Cerebellar cortex (tissue), 1 donor: ENCODE measurements around the gene PAX5.

ENCODE experiments used
- DNase-seq: peaks from one replicate; pipeline ENCODE4 v3.0.0-alpha.2; 2015; ENCODE audit warnings: low spot score

PAX5 gene

DNA sequence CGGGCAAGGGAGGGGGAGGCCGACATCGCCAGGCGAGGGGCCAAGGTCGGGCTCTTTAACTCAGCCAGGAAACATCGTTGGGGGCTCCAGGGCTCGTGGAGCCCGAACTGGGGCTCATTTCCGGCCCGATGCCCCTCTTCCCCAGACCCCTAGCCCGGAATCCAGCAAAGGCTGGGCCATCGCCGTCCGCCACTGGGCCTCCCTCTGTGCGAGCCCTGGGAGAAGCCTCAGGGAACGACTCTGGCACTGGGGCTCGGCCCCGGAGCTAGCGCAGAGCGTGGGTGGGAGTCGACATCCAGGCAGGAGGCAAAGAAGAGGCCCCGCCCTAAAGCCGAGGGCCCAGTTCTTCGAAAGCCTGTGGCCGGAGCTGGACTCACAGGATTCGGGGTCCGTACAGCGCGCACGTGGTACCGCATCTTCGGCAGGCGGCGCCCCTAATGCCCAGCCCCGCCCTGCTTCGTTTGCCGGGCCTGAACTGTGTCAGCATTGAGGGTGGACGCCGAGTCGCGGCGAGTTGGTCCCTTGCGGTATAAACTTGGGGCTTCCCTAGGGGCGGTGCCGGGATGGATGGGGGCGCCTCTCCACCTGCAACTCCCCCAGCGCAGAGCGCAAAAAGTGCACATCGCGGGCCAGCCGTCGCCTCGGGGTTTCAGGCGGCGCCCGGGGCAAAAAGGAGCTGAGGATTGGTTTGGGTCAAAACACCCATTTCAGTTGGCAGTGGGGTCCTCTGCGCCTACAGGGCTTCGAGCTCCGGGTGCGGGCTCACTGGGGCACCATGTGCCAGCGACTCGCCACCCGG is 3.6 kb upstream of the PAX5 start:
- no peak for DNase-seq

DNA sequence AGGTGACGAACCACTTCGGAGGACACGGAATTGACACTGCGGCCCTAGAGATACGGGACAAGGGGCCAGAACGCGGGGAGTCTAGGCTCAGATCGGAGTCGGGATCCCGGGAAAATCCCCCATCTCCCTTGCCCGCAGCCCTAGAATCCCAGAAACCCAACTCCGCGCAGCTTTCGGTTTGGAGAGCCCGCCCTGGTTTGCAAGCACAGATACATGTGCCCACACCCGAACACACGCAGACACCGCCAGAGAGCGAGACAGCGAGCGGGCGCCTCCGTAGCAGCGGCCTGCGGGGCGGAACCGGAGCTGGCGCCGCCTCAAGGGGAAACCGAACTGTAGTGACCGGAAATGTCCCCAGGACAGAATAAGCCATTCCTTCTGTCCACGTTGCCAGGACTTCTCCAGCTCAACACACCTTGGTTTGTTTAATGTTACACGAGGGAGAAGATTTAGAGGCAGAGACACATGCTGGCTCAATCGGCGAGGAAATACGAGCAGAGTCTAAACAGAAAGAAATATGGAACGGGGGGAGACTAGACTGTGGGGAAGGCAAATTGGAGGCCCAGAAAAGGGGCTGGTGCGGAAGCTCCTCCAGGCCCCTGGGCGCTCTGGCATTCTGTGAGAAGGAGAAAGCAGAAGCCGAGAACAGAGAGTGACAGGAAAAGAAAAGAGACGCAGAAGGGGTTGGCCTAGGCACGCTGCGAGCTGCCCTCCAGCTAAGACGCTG is 2.9 kb upstream of the PAX5 start:
- DNase-seq, result peak; percentile 28

DNA sequence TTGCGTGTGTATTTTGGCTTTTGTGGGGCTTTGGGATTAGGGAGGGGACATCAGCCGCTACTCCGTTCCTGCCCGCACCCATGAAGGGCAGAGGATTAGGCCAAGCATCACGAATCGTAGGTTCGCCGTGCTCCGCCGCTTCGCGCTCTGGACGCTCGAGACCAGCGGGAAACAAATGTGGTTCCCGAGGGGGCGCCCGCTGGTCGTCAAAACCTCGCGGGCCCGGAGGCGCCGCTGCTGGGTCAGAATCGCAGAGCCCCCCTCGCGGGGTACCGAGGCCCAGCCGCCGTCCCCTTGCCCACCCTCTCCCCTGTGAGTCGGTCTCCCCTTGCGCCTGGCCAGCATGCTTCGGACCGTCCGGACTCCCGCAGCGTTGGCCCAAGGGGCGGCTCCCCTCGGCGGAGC is 2.3 kb upstream of the PAX5 start:
- DNase-seq, result no peak

DNA sequence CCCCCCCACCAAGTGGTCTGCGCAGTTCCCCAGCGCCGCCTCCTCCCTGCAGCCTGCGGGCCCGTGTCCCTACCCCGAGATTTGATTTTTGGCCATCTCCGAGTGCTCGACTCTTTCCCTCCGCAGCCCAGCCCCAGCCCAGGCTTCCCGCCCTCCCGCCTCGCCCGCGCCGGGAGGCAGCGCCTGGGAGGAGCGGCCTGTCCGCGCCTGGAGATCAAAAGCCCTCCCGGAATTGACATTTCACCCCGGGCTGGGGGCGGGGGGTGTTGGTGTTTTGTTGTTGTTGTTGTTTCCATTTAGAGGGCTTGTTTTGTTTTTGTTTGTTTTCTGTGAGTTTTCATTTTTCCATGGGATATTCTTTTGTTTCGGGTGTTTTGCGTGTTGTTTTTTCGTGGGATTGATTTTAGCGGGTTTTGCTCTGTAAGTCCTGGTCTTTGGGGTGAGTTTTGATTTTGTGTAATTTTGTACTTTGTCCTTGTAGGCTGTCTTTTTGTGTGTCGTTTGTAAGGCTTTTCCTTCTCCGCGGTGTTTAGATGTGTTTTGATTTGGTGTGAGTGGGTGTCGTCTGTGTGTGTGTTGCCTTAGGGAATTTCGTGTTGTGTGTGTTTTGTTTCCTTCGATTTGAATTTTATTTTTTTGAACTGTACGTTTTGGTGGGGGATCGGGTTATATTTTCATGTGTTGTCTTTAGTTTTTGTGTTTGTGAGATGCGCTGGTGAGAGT is 1.7 kb upstream of the PAX5 start:
- DNase-seq, result no peak

DNA sequence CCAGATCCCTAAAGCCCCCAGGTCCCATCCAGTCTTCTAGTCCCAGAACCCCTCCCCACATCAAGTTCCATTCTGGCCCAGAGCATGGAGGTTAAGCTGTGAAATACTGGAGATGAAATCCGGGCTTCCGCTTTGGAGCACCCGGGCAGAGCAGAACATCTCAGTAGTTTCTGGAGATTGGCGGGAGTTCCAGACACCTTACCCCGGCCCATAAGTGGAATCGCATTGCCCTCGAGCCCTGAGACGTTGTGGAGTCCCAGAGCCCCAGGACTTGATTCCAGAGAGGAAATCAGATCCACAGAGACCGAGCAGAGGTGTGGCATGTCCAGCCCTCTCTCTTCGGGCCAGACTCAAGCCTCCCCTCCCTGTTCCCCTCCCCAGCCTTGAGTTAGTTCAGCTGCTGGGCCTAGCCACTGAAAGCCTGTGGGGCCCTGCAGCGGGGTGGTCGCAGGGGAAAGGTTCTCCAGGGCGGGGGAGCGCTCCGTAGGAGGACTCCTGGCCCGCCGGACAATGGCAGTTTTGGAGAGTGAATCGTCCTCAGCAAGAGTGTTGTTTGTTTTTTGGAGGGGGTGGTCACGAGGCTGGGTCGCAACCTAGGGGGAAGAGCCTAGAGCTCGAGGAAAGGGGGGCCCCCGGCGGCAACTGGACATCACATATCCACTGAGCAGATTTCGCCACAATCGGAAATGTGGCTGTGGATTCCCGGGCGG is 1.0 kb upstream of the PAX5 start:
- no peak for DNase-seq

DNA sequence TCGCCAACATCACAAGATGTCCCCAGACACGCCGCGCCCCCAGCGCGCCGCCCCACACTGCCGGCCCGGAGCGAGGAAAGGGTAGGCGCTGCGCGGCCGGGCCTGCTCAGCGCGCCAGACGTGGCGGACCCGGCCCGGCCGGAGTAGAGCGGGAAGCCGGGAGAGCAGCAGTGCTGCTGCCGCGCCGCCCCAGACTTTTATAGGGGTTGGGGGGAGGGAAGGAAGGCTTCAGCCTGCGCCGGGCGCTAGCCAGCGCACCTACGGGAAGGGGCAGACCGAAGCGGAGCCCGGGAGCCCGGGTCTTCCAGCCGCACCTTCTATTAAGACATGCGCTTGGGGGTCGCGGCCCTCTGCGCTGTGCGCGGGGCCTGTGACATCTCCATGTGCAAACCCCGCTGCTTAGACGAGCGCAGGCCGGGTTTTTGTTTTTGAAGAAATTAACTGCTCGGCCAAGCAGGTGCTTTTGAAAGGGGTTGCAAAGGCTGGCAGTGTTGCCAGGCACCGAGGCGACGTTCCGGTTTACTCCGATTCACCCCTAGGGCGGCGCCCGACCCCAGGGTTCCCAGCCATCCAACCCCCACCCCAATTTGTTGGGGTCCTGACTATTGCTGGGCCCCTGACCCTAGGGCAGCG is 353 bp upstream of the PAX5 start:
- DNase-seq, result no peak

DNA sequence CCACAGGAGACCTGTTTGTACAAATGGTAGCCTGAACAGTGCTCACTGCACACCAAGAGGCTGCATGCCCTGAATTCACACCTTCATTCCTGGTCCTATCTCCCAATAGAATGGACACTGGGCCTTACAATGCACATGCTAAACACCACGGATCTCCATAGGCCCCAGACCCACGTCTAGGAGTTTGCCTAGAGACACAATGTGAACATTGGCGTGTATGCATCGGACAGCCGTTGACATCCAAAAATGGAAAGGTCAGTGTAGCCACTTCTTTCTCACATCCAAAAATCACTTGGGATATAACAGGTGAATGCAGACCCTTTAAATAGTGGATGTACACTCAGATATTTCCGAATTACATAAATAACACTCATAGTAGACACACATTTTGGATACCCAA is 927 bp downstream of the PAX5 start:
- DNase-seq, result no peak

DNA sequence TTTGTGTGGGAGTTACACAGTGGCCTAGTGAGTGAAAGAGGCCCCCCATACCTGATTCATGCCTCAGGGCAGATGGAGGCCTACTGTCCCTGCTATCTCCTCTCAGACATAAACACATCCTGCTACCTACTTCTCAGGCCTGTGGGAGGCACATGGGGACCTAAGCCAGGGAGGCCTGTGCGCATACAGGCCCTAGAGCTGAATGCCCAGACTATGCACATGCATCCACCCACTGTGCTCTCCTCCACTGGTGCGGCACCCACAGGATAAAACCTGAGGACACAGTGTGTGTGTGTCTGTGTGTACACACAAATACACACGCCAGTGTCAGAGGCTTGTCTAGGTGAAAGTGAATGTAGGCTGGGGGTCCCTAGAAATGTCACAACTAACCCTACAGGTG is 1.4 kb downstream of the PAX5 start:
- DNase-seq, result no peak

DNA sequence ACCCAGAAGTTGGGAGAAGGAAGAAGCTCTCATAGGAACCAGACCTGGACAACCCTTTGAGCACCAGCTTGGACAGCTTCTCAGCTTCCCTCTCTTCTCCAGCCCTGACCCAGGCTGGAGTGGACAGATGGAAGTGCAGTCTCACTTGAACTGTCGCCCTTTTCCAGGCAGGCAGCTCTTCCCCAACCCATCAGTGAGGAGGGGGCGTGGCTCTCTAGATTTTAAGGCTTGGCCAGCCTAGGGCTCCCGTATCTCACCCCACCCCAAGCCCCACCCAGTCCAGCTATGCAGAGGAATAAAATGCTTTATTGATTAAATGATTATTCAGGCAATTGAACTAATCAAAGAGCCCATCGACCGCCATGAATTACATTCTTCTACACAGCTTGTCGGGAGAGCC is 2.2 kb downstream of the PAX5 start:
- no peak for DNase-seq

DNA sequence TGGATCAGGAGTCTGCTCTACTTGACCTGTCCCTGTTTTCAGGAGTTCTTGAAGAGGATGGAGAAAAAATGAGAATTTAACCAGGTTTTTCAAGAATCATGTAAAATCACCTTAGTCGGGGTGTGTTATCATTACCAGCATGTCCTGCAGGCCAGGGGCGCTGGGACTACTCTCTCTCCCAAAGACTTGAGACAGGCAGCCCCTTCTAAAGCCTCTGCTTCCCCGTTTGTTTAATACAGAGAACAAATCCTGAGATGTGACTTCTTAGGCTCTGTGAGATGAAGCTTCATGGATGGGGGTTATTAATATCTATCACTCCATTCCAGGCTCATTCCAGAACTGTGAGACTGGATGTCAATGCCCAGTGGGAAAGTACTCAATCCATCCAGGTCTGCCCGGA is 3.0 kb downstream of the PAX5 start:
- DNase-seq, result no peak

DNA sequence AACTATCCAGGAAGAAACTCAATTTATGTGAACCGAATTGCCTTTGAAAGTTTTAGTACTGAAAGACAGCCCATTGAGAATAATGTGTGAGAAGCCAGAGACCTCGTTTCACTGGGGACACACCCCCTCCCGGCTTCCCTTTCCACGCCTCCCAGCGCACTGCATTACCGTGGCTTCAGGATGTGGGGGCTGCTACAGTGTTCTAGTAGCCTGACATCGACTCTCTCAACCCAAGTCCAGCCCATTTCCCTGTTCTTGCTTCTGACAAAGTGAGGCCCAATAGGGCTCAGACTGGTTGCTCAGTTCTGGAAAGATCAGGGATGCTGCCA is 3.5 kb downstream of the PAX5 start:
- no peak for DNase-seq

DNA sequence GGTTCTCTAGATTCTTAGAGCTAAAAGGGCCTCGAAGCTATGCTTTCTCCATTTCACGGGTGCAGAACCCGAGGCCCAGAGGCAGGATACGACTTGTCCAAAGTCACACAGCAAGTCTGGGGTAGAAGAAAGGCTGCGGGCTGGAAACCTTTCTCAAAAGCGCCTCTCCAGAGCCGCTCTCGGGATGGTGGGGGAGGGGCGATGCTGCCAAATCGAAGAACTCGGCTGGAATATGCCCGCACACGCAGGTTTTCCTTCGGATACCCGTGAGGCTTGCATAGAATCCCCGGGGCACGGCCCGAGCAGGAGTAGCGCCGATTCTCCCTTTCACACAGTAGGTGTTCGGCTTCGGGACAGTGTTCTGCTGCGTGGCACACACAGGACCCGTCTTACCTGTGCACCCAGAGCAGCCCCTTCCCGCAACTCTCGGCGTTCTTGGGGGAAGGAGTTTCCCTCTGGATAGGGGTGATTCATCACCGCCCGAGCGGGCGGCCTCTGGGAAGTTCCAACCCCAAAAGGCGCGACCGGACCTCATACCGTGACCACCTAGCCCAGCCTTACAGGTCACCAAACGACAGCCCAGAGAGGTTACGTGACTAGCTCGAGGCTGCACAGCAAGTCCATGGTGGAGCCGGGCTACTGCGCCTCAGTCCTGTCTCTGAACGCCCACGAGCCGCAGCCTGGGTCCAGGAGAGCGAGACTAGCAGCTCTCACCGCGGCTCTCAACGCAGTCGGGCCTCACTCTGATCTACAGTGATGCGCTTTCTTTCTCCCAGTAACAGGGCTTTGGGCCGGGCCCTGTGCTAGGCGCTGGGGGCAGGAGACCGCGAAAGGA is 4.1 kb downstream of the PAX5 start:
- no peak for DNase-seq

DNA sequence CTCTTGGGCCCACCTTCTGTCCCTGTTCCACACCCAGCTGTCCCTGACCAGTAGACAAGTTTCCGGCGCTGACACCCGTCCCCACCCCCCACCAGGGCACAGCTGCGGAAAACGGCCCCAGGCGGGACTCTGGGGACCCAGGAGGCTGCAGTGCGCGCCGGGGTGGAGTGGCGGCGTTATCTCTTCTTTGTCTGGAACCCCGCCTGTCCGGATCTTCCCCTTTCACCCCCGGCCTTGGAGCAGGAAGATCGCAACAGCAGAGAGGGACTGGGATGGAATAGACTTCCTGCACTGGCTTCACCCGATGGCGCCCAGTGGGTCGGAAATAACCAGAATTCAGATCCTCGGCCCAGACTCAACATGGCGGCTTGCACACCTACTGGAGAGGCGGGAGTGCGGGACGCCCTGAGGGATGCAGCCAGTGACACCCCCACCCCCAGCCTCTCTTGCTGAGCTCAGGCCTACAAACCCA is 4.7 kb downstream of the PAX5 start:
- no peak for DNase-seq

DNA sequence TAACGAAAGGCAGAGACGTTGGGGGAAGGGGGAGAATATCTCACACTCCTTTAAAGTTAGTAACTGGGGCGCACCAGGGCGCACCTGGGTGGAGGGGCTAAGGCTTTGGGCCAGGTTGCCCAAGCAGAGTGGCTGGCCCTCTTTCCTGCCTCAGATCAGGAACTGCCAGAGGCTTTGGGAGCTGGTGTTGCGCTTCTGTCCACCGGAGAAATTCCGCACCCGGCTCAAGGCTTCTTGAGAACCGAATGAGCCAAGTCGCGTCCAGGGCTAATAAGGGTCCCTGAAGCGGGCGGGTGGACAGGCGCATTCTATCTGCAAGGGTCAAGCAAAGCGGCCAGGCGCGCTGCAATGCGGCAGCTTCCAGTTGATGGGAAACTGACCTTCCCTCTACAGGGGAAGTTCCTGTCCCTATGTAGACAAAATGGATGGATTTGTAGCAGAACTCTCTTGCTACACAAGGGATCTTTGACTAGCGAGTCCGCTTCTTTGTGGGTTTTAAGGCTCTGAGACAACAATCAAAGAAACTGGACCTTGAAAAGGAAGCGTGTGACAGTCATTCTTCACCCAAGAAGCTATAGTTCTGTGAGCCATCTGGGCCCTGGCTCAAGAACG is 5.5 kb downstream of the PAX5 start:
- no peak for DNase-seq

DNA sequence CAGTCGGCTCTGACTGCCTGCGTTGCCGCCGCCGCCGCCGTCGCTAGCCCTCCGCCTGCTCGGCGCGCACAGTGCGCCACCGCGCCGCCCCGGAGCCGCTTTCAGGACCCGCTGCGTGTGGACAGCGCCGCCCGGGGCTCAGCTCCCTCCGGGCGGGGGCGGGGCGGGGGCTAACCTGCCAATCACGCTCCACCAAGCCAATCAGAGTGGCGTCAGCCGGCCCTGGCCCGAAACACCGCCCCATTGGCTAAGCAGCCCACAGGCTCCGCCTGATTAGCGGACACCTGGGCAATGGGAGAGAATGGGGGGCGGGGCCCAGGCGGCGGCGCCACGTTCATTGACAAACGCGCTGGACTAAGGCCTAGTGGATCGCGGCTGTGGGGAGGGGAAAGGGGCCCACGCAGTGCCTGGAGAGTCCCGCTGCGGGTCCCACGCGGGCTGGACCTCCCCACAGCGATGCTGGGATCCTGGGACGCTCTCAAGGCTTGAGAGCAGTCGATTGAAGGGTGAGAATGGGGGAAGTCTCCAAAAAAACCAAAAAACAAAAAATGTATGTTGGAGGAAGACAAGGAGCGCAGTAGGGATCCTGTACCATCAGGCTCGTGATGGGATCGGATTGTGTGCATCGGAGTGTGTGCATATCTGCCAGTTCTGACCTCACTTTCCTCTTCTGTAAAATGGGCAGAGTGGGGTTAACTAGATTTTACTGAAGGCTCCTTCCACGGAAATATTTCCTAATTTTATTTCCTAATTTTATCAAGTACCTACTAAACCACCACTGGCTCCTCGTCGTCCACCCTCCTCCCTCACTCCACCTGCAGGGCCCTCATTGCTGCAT is 6.3 kb downstream of the PAX5 start:
- peak; percentile 93 for DNase-seq

DNA sequence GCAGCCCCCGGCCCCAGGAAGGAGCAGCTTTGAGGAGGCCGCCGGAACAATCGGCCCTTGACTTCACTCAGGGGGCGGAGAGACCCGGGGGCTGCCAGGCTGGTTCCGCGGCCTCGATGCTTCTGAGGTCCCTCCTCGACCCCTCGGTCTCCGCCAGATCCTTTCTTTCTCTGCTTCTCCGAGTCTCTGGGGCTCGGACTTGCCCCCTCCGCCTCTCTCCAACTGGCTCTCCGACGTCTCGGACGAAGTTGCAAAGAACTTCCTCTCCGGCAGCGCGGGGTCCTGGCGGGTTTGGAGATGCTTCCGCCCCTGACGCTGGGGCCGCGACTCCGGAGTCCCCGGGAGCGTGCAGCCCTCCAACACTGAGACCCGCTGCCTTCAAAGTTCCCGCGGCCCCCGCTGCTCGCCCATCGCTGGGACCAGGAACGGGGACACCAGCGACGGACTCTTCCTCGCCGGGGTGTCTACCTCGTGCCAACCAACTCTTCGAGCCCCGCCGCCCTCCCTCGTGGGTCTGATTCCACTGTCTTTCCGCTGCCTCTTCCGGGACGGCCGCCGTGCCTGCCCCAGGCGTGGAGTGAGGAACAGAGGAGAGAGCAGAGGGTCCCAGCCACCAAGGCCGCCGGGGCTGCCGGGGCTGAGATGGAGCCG is 7.0 kb downstream of the PAX5 start:
- no peak for DNase-seq

DNA sequence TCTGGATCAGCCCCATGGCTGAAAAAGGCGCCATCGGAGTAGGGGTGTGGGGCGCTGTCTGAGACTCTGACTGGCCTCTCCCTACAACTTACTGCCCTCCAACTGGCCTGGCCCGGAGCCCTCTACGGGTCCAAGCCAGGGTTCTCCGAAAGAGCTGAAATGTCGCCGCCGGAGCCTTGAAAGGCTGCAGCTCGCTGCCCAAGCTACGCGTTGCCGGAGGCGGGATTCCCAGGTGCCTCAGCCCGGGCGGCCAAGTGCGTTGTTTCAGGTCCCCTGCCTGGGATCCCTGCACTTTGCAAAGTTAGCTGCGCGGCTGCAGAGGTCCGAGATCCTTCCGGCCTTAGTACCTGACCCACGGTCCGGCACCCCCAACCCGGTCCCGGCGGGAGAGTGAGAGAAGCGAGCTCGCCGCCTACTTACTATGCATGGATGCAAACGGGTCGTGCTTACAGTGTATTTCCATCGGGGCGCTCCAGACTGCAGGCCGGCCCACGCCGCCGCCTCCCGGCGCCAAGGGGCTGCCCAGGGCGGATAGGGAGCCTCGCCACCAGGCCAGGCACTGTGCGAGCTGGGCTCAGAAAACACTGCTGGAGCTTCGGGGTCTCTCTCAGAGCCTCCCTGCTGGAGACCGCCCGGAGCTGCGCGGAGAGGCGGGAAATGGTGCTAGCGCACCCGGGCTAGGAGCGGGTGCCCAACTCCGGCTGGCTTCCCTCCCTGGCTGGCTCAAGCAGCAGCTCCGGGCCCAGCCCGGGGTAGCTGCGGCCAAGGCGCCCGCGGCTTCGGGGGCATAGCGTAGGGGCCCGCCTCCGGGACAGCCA is 7.7 kb downstream of the PAX5 start:
- DNase-seq, result no peak

DNA sequence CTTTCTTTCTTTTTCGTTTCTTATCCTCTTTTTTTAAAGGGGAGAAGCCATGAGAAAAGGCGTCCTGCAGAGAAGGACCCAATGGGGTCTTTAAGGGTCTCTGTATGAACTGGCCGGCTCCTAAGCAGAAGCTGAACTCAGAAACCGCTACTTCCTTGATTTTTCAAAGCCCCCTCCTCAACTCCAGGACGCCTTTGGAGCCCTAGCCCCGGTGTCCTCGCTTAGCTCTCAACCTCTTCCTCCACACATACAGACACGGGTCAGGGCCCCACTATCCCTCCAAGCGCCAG is 8.3 kb downstream of the PAX5 start:
- DNase-seq, result no peak
